Renal pelvis (tissue), 12 donors: ENCODE results near the gene GJB3. TPM values are rescaled to one million over a fixed set of nuclear protein-coding genes. Genes with fewer than 3 reads are reported as not detected.
"Not testable (repeated sequence)": the region's sequence is repeated elsewhere in the genome, so short reads cannot be mapped to it uniquely, and the experiment has no call there.

Source experiments
- DNase-seq: peaks from one replicate; pipeline ENCODE4 v3.0.0-alpha.2; 2013
- long read RNA-seq, 16 experiments: transcript quantifications; one replicate each; lab custom pipeline, GENCODE V29; 2026
- polyA plus RNA-seq, 3 donors: library from polyadenylated mRNA; unstranded; fragments of 120-200 nt; gene quantifications; one replicate each; pipeline ENCODE4 v1.2.1, GENCODE V29; 2013; ENCODE audit not compliant: insufficient read length in 3 of 3

GJB3 gene
- under 1 TPM; 0.26 to 0.35 (median 0.30) TPM for polyA plus RNA-seq
- long read RNA-seq, donor 1 = 0 reads
- long read RNA-seq, donor 2 = 0 reads
- long read RNA-seq, donor 3, partial matches to known transcripts = 0 of 1 reads
- long read RNA-seq, donor 3, other reads (novel, unspliced or antisense) = 0 of 1 reads
- long read RNA-seq, donor 4 = 0 reads
- long read RNA-seq, donor 5 = 0 reads
- long read RNA-seq, donor 6 = 0 reads
- long read RNA-seq, donor 7, partial matches to known transcripts = 0 of 2 reads
- long read RNA-seq, donor 7, other reads (novel, unspliced or antisense) = 0 of 2 reads
- long read RNA-seq, donor 8 = 0 reads
- long read RNA-seq, donor 9 = 0 reads
- long read RNA-seq, donor 10 = 0 reads
- long read RNA-seq, donor 11 = 0 reads
- long read RNA-seq, donor 12, partial matches to known transcripts = 0 of 1 reads
- long read RNA-seq, donor 12, other reads (novel, unspliced or antisense) = 0 of 1 reads
- long read RNA-seq, donor 13 = 0 reads
- long read RNA-seq, donor 14 = 0 reads
- long read RNA-seq, donor 15 = 0 reads
- long read RNA-seq, donor 16 = 0 reads

DNA sequence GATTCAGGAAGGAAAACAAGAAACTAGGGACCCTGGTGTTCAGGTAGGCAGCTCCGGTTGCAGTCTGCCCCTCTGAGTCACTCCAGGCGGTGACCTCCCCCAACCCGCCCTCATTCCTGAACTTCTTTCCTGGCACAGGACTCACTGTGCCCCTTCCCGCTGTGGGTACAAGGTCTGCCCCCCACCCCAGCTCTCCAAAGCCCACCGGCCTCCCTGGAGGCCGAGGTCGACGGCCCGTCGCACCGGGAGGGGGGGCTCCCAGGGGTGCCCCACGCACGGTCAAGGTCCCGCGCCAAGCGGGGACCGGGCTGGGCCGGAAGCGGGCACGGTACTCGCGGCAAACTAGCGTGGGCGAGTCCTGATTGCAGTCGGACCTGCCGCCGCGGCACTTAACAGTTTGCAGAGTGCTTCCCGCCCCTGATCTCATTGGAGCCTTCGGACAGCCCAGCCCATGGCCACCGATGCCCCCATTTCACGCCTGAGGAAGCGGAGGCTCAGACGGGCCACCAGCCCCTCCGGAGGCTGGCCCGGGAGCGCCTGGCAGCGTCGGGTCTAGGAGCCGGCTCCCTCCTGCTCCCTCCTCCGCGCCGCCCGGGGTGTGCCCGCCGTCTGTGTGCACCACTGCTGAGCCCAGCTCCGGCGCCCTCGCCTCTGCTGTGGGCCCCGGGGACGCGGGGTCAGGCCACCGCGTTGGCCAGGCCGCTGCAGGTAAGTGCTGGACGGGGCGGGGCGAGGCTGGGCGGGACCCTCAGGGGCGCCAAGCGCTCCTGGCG lies at the start of gene GJB3:
TSS of gene GJB3 (plus strand) at position 144 of the 773 bp plus-strand sequence. CDS start 3,549 bp downstream, outside the sequence.
- DNase-seq = no peak

DNA sequence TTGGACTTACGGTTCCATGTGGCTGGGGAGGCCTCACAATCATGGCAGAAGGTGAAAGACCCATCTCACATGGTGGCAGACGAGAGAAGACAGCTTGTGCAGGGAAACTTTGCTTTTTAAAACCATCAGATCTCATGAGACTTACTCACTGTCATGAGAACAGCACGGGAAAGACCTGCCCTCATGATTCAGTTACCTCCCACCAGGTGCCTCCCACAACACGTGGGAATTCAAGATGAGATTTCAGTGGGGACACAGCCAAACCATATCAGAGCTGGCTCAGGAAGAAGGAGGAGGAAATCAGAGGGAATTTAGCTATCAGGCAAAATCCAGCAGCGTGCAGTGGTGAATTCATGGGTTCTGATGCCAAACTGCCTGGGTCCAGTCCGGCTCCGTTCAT lies 48.2 kb upstream of the GJB3 start:
- DNase-seq = not testable (repeated sequence)

DNA sequence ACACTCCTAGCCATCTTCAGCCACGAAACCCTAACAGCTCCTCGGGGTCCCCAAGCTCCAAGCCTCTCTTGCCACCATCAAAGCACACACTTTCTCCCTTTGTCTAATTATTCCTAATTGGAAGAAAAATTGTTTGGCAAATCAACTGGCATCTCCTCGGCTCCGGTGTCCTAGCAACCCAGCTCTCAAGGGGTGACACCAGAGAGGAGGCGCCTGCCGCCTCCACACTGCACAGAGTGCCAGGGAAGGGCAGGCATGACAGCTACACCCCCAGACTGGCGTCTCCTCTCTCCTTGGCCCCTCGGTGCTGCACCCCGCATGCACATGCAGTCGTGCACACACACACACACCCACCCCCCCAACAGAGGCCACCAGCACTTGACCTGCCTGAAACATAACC lies 44.3 kb upstream of the GJB3 start:
- DNase-seq = no peak

GRCh38 chr1:34737236-34737635 lies 43.8 kb upstream of the GJB3 start:
- DNase-seq = not testable (repeated sequence)

- DNase-seq = no peak
These were observed 41.4 kb upstream of the GJB3 start for GRCh38 chr1:34739613-34740012.

DNA sequence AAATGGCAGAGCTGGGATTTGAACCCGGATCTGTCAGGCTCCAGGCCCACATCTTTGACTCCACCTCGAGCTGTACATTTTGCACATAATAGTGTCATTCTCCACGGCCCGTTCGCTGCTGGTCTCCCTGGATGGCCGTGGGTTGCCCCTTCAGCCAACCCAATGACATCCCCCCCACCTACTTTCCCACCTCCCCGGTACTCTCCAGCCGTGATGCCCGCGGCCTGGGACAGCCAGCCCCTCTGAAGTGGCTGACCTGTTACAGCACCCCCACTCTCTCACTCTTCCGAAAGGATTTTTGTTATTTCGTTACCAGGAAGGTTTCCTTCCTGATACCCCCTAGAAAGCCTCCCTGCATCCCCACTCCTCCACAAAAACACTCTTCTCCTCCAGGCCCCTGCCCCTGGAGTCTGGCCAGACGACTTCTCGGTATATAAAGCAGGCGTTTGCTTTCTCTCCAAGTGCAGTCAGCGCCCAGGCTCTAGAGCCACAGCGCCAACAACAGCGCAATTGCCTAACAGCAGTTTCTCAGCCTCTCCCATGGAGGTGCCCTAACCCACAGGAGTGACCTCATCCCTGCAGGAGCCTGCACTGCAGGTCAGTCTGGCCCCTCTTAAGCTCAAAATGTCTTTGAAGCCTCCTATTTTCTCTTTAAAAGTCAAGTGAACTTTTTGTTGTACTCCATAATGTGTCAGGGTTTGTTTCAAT lies 40.7 kb upstream of the GJB3 start:
- no peak for DNase-seq

GRCh38 chr1:34742667-34743270 lies 38.2 kb upstream of the GJB3 start:
- peak; percentile 48 for DNase-seq

GRCh38 chr1:34743775-34744174 lies 37.2 kb upstream of the GJB3 start:
- no peak for DNase-seq

DNA sequence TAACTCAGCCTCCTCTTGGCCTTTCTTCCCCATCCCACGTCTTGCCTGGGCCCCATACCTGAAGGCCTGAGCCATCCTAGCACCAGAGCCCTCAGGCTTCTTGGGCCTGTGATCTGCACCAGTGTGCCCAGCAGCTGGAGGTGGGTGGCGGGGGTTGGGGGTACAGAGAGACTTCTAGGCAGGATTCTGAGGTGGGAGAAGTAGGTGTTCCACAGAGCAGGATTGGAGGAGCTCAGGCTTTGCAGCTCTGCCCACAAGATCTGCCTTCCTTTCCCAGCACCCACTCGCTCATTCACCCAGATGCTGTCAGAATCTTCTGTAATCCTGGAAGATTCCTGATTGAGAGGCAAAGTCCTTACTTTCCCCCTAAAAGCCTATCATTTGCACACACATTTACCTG lies 36.2 kb upstream of the GJB3 start:
- no peak for DNase-seq

DNA sequence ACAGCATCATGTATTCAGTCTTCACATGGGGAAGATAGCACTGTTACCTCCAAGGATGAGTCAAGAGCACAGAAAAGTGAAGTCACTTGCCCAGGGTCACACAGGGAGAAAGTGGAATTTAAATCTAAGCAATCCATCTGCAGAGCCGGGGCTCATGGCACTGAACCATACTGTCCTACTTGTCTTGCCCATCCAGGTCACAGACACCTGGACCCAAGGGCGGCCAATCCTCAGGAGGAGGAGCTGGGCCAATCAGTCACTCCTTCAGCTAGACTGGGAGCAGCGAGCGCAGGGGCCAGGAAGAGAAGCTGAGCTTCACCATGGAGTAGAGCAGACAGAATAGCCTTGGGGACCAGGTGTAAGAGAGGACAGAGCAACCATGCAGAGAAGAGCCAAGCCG lies 35.3 kb upstream of the GJB3 start:
- DNase-seq = no peak

DNA sequence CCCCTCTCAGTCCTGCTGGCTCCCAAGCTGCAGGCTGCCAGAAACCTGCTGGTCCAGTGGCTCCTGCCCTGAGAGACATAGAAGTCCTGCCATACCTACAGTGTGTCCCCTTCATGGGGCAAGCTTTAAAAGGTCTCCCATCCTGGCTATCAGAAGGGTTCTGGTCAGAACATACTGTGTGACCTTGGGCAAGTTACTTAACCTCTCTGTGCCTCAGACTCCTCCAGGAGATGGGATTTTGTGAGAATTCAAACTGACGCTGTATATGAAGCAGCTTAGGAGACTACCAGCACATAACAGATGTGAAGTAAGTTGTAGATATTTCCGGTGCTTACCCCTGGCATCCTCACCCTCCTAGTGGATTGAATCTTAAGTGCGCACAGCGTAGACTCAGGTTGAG lies 34.9 kb upstream of the GJB3 start:
- DNase-seq = no peak

DNA sequence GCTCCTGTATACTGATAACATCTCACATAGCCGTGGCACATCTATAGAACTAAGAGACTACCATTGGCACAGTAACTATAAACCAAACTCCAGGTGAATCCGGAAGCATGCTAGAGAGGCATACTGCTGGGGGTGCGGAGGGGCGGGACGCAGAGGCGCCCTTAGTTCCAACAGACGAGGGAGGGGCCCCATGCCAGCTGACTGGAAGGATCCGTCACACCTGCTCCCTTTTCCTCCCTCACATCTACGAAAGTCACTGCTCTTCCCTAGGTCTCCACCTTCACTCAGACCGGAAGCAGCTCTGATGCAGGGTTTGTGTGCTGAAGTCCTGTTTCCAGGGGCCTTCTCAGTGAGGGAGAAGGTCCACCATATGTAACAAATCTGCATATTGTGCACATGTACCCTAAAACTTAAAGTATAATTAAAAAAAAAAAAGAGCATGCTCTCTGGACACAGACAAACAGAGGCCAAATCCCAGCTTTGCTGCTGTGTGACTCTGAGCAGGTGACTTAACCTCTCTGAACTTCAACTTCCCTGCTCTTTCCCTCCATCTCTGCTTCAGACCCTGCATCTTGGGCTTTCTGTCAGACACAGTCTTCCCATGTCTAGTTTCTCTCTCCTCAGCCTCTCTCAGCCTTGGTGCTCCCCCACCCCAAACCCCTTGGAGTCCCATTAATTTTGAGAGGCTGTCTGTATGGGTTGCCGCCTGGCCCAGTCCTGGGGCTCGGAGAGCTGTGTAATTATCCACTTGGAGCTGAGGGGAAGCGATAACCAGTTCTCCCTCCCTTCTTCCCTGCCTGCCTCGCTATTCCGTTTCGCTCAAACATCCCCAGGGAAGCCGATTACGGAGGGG lies 34.0 kb upstream of the GJB3 start:
- no peak for DNase-seq

DNA sequence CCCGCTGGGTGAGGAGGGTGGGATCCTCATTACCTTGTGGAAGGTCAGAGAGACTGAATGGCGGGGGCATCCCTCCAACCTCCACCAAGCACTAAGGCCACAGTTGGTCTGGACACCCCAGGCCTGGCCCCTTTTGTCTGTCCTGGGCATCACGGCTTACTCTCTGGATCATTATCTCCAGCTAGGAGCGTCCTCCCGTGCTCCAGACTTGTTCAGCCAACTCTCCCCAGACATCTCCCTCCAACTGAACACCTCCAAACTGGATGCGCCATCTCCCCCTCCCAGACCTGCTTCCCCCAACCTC lies 33.4 kb upstream of the GJB3 start:
- no peak for DNase-seq

GRCh38 chr1:34749992-34750391 lies 31.0 kb upstream of the GJB3 start:
- DNase-seq = no peak

- DNase-seq = no peak
These were observed 30.4 kb upstream of the GJB3 start for GRCh38 chr1:34750610-34751009.

DNA sequence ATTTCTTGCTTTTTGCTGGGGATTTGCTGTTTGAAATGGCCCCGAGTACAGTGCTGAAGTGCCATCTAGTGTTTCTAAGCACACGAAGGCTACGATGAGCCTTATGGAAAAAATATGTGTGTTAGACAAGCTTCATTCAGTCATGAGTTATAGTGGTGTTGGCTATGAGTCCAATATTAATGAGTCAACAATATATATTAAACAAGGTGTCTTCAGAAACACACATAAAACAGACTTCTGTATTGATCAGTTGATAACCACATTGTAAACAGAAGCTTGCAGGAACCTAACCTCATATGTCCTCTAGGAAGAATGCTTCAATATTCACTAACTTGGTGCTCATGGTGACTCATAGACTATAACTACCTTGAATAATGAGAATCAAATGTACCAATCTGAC lies 27.9 kb upstream of the GJB3 start:
- no peak for DNase-seq

- no peak for DNase-seq
These were observed 25.9 kb upstream of the GJB3 start, which contains the start of gene GJB5 for GRCh38 chr1:34754964-34755637. Gene GJB5 (plus strand): TSS chr1:34755047. CDS start chr1:34757331, 2,284 bp downstream.

DNA sequence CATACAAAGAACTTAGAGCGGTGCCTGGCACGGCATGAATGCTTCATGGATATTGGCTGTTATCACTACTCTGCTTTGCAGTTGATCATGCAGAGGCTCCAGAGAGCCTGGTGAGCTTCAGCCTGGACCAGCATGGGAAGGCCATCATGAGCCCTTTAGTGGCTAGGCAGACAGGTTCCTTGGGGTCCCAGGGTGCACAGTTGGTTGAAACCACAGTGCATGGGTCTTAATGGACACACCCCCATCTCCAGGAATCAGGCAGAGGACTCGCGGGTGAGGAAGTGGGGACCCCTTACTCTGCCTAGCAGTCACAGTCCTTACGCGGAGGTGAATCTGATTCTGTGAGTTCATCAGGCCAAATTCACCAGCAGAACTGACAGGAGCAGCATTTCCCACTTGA lies 25.1 kb upstream of the GJB3 start:
- no peak for DNase-seq

GRCh38 chr1:34757386-34757785 lies 23.6 kb upstream of the GJB3 start:
- DNase-seq = no peak

DNA sequence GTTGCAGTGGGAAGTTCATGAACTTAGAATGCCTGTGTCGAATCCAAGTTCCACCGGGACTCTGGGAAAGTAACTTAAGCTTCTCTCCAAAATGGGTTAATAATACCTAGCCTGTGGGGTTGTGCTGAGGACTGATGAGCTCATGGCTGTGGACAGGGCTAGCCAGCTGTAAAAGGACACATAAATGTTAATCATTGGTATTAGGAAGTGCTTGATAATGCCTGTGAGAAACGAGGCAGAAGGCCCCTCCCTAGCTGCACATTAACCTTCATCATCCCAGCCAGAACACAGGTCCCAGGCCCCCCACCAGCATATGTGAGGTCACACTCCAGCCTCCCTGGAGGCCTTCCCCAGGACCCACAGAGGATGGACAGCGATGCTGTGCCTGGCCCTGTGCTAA lies 22.3 kb upstream of the GJB3 start:
- DNase-seq = no peak
